GM19395 (cell line): ENCODE data around the gene CAVIN4.

ENCODE experiments used
- ATAC-seq: cut with Tn5 transposase; IDR thresholded peaks from one replicate; pipeline ENCODE4 v1.9.1; 2021; ENCODE audit warnings: mild to moderate bottlenecking, moderate library complexity; ENCODE audit not compliant: unreplicated experiment

The CAVIN4 gene

GRCh38 chr9:100590481-100590880 is 12.6 kb downstream of the CAVIN4 start:
- no peak for ATAC-seq

- ATAC-seq, result no peak
These were observed 13.3 kb downstream of the CAVIN4 start for GRCh38 chr9:100591139-100591538.

GRCh38 chr9:100591639-100592412 is 13.9 kb downstream of the CAVIN4 start:
- ATAC-seq, result no peak

GRCh38 chr9:100595391-100596199 is 17.7 kb downstream of the CAVIN4 start:
- ATAC-seq, result peak; percentile 55

- ATAC-seq, result no peak
These were observed 19.4 kb downstream of the CAVIN4 start for GRCh38 chr9:100597236-100597635.

GRCh38 chr9:100598641-100599145 is 20.8 kb downstream of the CAVIN4 start:
- ATAC-seq, result peak; percentile 79

GRCh38 chr9:100600521-100601079 is 22.7 kb downstream of the CAVIN4 start:
- ATAC-seq, result no peak

- ATAC-seq, result peak; percentile 65
These were observed 23.3 kb downstream of the CAVIN4 start for GRCh38 chr9:100601216-100601615.

GRCh38 chr9:100602342-100602801 is 24.5 kb downstream of the CAVIN4 start:
- no peak for ATAC-seq

- no peak for ATAC-seq
These were observed 27.5 kb downstream of the CAVIN4 start for GRCh38 chr9:100605405-100605804.

GRCh38 chr9:100619194-100619593 is 41.3 kb downstream of the CAVIN4 start:
- ATAC-seq, result no peak

GRCh38 chr9:100619665-100620064 is 41.8 kb downstream of the CAVIN4 start:
- no peak for ATAC-seq

- ATAC-seq, result no peak
These were observed 46.1 kb downstream of the CAVIN4 start for GRCh38 chr9:100623969-100624368.

GRCh38 chr9:100626949-100627348 is 49.1 kb downstream of the CAVIN4 start:
- ATAC-seq, result no peak

- no peak for ATAC-seq
These were observed 59.9 kb downstream of the CAVIN4 start for GRCh38 chr9:100637787-100638186.
